IMR-90 (cell line): ENCODE measurements around the gene IL18BP. TPM values are rescaled to one million over a fixed set of nuclear protein-coding genes. Genes with fewer than 3 reads are reported as not detected.

ENCODE experiments used
- ATAC-seq: fragments of 200-7000 bp; cut with Tn5 transposase; 2 replicates; pipeline ENCODE4 v1.9.1; 2020; ENCODE audit warnings: low read depth, mild to moderate bottlenecking, moderate library complexity
- BruUV-seq: library from RNA; stranded (reverse); fragments of 400-500 nt; replicated peaks from 2 replicates; lab custom pipeline; 2021; lab: Mats Ljungman, UMichigan
- CTCF ChIA-PET: fragments of 300-600 bp; formaldehyde crosslinking; extraction: SDS; loops from one replicate; lab custom pipeline; 2021; ENCODE audit warnings: antibody characterized with exemption; lab: Yijun Ruan, JAX
- POLR2A ChIA-PET: fragments of 300-600 bp; sonication (Branson Sonifier 250); formaldehyde crosslinking; loops from one replicate; lab custom pipeline; 2022; ENCODE audit warnings: antibody characterized with exemption; ENCODE audit not compliant: unreplicated experiment; lab: Charles Lee
- DNase-seq: peaks from one replicate; pipeline ENCODE4 v3.0.0; 2013
- H2AFZ ChIP-seq: replicated peaks from 2 replicates; pipeline ENCODE3; 2013; ENCODE audit warnings: low read length, mild to moderate bottlenecking; ENCODE audit not compliant: poor library complexity
- H2AK5ac ChIP-seq: 2 replicates; pipeline ENCODE4 v1.6.1; 2013; ENCODE audit warnings: low read depth, low read length, inconsistent platforms
- H2AK9ac ChIP-seq: replicated peaks from 2 replicates; pipeline ENCODE3; 2013; ENCODE audit warnings: mild to moderate bottlenecking, low read depth, low read length, moderate library complexity; ENCODE audit not compliant: poor library complexity
- H2BK120ac ChIP-seq: 2 replicates; pipeline ENCODE4 v1.6.1; 2013; ENCODE audit warnings: low read depth, low read length, inconsistent platforms
- H2BK15ac ChIP-seq: 3 replicates; pipeline ENCODE4 v1.6.1; 2013; ENCODE audit warnings: low read depth, low read length, inconsistent platforms
- H2BK20ac ChIP-seq: 2 replicates; pipeline ENCODE4 v1.6.1; 2013; ENCODE audit warnings: low read depth, mild to moderate bottlenecking, inconsistent platforms, low read length, moderate library complexity
- H2BK5ac ChIP-seq: 2 replicates; pipeline ENCODE4 v1.6.1; 2013; ENCODE audit warnings: mild to moderate bottlenecking, low read depth, low read length, inconsistent platforms; ENCODE audit not compliant: poor library complexity, severe bottlenecking
- H3K14ac ChIP-seq: replicated peaks from 2 replicates; pipeline ENCODE4 v1.6.1; 2013; ENCODE audit warnings: low read depth, low read length, inconsistent platforms
- H3K18ac ChIP-seq: 2 replicates; pipeline ENCODE4 v1.6.1; 2013; ENCODE audit warnings: low read depth, low read length, control low read depth
- H3K23ac ChIP-seq: 2 replicates; pipeline ENCODE4 v1.6.1; 2013; ENCODE audit warnings: low read depth, low read length, inconsistent platforms
- H3K27ac ChIP-seq: 2 replicates; pipeline ENCODE4 v1.5.1; 2013; ENCODE audit warnings: mild to moderate bottlenecking, control low read depth, low read length; ENCODE audit not compliant: insufficient read depth
- H3K27me3 ChIP-seq: 2 replicates; pipeline ENCODE4 v1.6.1; 2013; ENCODE audit warnings: low read length; ENCODE audit not compliant: control insufficient read depth, insufficient read depth
- H3K36me3 ChIP-seq: 2 replicates; pipeline ENCODE4 v1.6.1; 2013; ENCODE audit warnings: low read length, mixed read lengths; ENCODE audit not compliant: control insufficient read depth, insufficient read depth
- H3K4ac ChIP-seq: 2 replicates; pipeline ENCODE4 v1.6.1; 2013; ENCODE audit warnings: low read depth, low read length, inconsistent platforms
- H3K4me1 ChIP-seq: 2 replicates; pipeline ENCODE4 v1.6.1; 2013; ENCODE audit warnings: low read length, mixed read lengths; ENCODE audit not compliant: control insufficient read depth, insufficient read depth
- H3K4me2 ChIP-seq: 2 replicates; pipeline ENCODE4 v1.6.1; 2013; ENCODE audit warnings: low read depth, mild to moderate bottlenecking, control low read depth, low read length, moderate library complexity
- H3K4me3 ChIP-seq: 2 replicates; pipeline ENCODE4 v1.5.1; 2013; ENCODE audit warnings: low read depth, mild to moderate bottlenecking, control low read depth, low read length, moderate library complexity; ENCODE audit not compliant: insufficient read depth
- H3K56ac ChIP-seq: 2 replicates; pipeline ENCODE4 v1.6.1; 2013; ENCODE audit warnings: low read length, inconsistent platforms; ENCODE audit not compliant: insufficient read depth; ENCODE audit errors: extremely low read depth
- H3K79me1 ChIP-seq, 2 experiments: 2 replicates each; pipeline ENCODE4 v1.6.1; 2013; ENCODE audit warnings: low read length in 2 of 2, inconsistent platforms in 1 of 2, low read depth in 1 of 2
- H3K9ac ChIP-seq: 2 replicates; pipeline ENCODE4 v1.6.1; 2013; ENCODE audit warnings: low read depth, low read length, control low read depth
- H3K9me1 ChIP-seq: 2 replicates; pipeline ENCODE4 v1.6.1; 2013; ENCODE audit warnings: low read length, inconsistent platforms; ENCODE audit not compliant: insufficient read depth
- H3K9me3 ChIP-seq: 2 replicates; pipeline ENCODE4 v1.6.1; 2013; ENCODE audit warnings: low read length; ENCODE audit not compliant: control insufficient read depth, insufficient read depth
- H4K20me1 ChIP-seq: 2 replicates; pipeline ENCODE4 v1.6.1; 2013; ENCODE audit warnings: low read length, inconsistent platforms; ENCODE audit not compliant: insufficient read depth
- H4K5ac ChIP-seq: 2 replicates; pipeline ENCODE4 v1.6.1; 2013; ENCODE audit warnings: mild to moderate bottlenecking, low read depth, low read length, control low read depth
- H4K8ac ChIP-seq, 2 experiments: 2 replicates each; pipeline ENCODE4 v1.6.1; 2013; ENCODE audit warnings: low read depth in 2 of 2, low read length in 2 of 2, control low read depth in 1 of 2, inconsistent platforms in 1 of 2
- H4K91ac ChIP-seq: 2 replicates; pipeline ENCODE4 v1.6.1; 2013; ENCODE audit warnings: low read depth, low read length, inconsistent platforms; ENCODE audit not compliant: insufficient read depth
- BHLHE40 ChIP-seq: fragments of 150-350 bp; IDR thresholded peaks from 2 replicates; pipeline ENCODE4 v1.6.1; 2016; ENCODE audit warnings: mild to moderate bottlenecking, low read depth, low read length
- CEBPB ChIP-seq: IDR thresholded peaks from 2 replicates; pipeline ENCODE4 v1.6.1; 2012; ENCODE audit warnings: low read depth, low read length, improper control_type of control experiment
- CTCF ChIP-seq: conservative IDR thresholded peaks from 2 replicates; pipeline ENCODE4 v1.5.1; 2012; ENCODE audit warnings: mild to moderate bottlenecking, low read depth, low read length, improper control_type of control experiment
- ELK1 ChIP-seq: fragments of 150-350 bp; IDR thresholded peaks from 2 replicates; pipeline ENCODE4 v1.6.1; 2016; ENCODE audit warnings: low read depth, mild to moderate bottlenecking, low read length, moderate library complexity, borderline replicate concordance
- MAFK ChIP-seq: IDR thresholded peaks from 2 replicates; pipeline ENCODE4 v1.6.1; 2012; ENCODE audit warnings: low read depth, low read length, improper control_type of control experiment
- MAZ ChIP-seq: IDR thresholded peaks from 2 replicates; pipeline ENCODE4 v1.6.1; 2012; ENCODE audit warnings: low read depth, mild to moderate bottlenecking, low read length, improper control_type of control experiment, moderate library complexity, borderline replicate concordance
- MXI1 ChIP-seq: IDR thresholded peaks from 2 replicates; pipeline ENCODE4 v1.6.1; 2012; ENCODE audit warnings: low read depth, mild to moderate bottlenecking, low read length, moderate library complexity, borderline replicate concordance
- NFE2L2 ChIP-seq: fragments of 150-350 bp; IDR thresholded peaks from 2 replicates; pipeline ENCODE4 v1.6.1; 2016; ENCODE audit warnings: low read depth, mild to moderate bottlenecking, low read length
- RAD21 ChIP-seq: IDR thresholded peaks from 2 replicates; pipeline ENCODE4 v1.6.1; 2012; ENCODE audit warnings: low read length, improper control_type of control experiment
- RCOR1 ChIP-seq: IDR thresholded peaks from 2 replicates; pipeline ENCODE4 v1.6.1; 2012; ENCODE audit warnings: mild to moderate bottlenecking, low read length, improper control_type of control experiment; ENCODE audit not compliant: insufficient replicate concordance
- SMC3 ChIP-seq: fragments of 150-350 bp; IDR thresholded peaks from 2 replicates; pipeline ENCODE4 v1.6.1; 2016; ENCODE audit warnings: low read depth, mild to moderate bottlenecking, antibody characterized with exemption, low read length, moderate library complexity
- USF2 ChIP-seq: fragments of 150-350 bp; IDR thresholded peaks from 2 replicates; pipeline ENCODE4 v1.6.1; 2017; ENCODE audit warnings: mild to moderate bottlenecking, antibody characterized with exemption, low read length, low read depth
- WGBS, 2 experiments: methylation state at CpG; one replicate each; pipeline versions ENCODE4 v1.1.5 to v1.1.7; 2013; ENCODE audit warnings: missing lambda C conversion rate in 2 of 2; ENCODE audit not compliant: insufficient read length in 1 of 2; ENCODE audit errors: extremely low coverage in 2 of 2; 5-methylcytosine and 5-hydroxymethylcytosine counted together
- dilution Hi-C: fragments of 300-500 bp; cut with HindIII; formaldehyde crosslinking; loops from one replicate; pipeline ENCODE4 v1.14.3; 2018; ENCODE audit warnings: low sequenced_read_pairs; ENCODE audit not compliant: unreplicated experiment
- in situ Hi-C: fragments of 300-500 bp; cut with MboI; formaldehyde crosslinking; loops from 3 replicates; pipeline ENCODE4 v1.14.3; 2019; ENCODE audit warnings: low sequenced_read_pairs, inconsistent platforms, mixed read lengths
- intact Hi-C: fragments of 100-400 bp; cut with micrococcal nuclease; formaldehyde crosslinking; loops from 2 replicates; pipeline ENCODE4 v1.10.0; 2022
- polyA plus RNA-seq, 3 experiments: library from polyadenylated mRNA; depleted of rRNA; stranded (reverse); fragments of >200 nt; gene quantifications; 2 replicates each; pipeline ENCODE4 v1.2.3, GENCODE V29; 2012; ENCODE audit warnings: low replicate concordance in 1 of 3
- total RNA-seq: library from RNA; depleted of rRNA; stranded (reverse); fragments of >200 nt; gene quantifications from 2 replicates; pipeline ENCODE4 v1.2.3, GENCODE V29; 2012

Gene IL18BP
- total and polyA plus RNA-seq, 2 of the 4 experiments (the other 2 are of a cell fraction): 0.90 to 3.2 TPM

- intact Hi-C loops (no loop called here), dilution Hi-C loops (no loop called here)
- peaks cover 36% of the 10 kb centered on the region for H4K20me1 ChIP-seq
- TF ChIP-seq USF2 (no peak), RCOR1 (no peak), NFE2L2 (no peak), BHLHE40 (no peak), CEBPB (no peak), MXI1 (no peak), SMC3 (no peak), MAFK (no peak), ELK1 (no peak), MAZ (no peak), CTCF (no peak), RAD21 (no peak)
Measured at GRCh38 chr11:72037554-72038311, 39.0 kb downstream of the IL18BP start.

More at GRCh38 chr11:72037554-72038311, 39.0 kb downstream of the IL18BP start:
- 0 out of 2 replicates have a peak overlapping the region, but pooled peaks have one; percentile 20 for H2AK5ac ChIP-seq
- in situ Hi-C loops: loop anchor here (5.0 kb wide), 1 partner anchor 40 kb away; no protein-coding TSS in a partner anchor
- ChIA-PET CTCF (interaction anchor here (0.6 to 4.0 kb wide), 4 partner anchors 13 to 107 kb away, joined by 3 to 12 read pairs (median 3); no protein-coding TSS in a partner anchor), POLR2A (interaction anchor here (0.6 to 1.3 kb wide), 3 partner anchors 10 to 107 kb away, joined by 3 to 4 read pairs (median 4); no protein-coding TSS in a partner anchor)
- H3K36me3 ChIP-seq: peaks cover 16% of the 10 kb centered on the region
- H3K9ac ChIP-seq: peak overlapping the region; percentile 62
- H3K23ac ChIP-seq: peak overlapping the region; percentile 91
- H3K4me2 ChIP-seq: peak overlapping the region; percentile 91
- H4K8ac ChIP-seq: peak overlapping the region in 1 of 2 experiments; percentile 37; a peak in 3 of 4 replicates
- peak overlapping the region; percentile 85 for H3K4ac ChIP-seq
- WGBS, 2 experiments: 40% methylated on average over 2 of the region's 4 CpGs; no CpG with 5 or more reads in 1 of the 2 experiments
- peak overlapping the region; percentile 92 for H3K14ac ChIP-seq
- peaks cover 10% of the 10 kb centered on the region for H3K4me1 ChIP-seq
- no peaks in the 10 kb centered on the region for H3K9me3 ChIP-seq
- DNase-seq (no peak), ATAC-seq (no peak)
- H2BK120ac ChIP-seq: 0 out of 2 replicates have a peak overlapping the region, but pooled peaks have one; percentile 68
- H2AK9ac ChIP-seq: peak overlapping the region; percentile 69
- H3K4me3 ChIP-seq: no peak overlapping the region
- peak overlapping the region; percentile 57; the same call in 1 of the 2 replicates for H2BK20ac ChIP-seq
- H3K9me1 ChIP-seq: peaks cover 14% of the 10 kb centered on the region
- H2BK5ac ChIP-seq: peak overlapping the region; percentile 77
- peak overlapping the region; percentile 46; the same call in 1 of the 2 replicates for H3K27ac ChIP-seq
- H4K5ac ChIP-seq: no peak overlapping the region
- peaks cover 0 to 86% of the 10 kb centered on the region in 2 experiments for H3K79me1 ChIP-seq
- peak overlapping the region; percentile 20; the same call in 1 of the 2 replicates for H4K91ac ChIP-seq
- 0 out of 3 replicates have a peak overlapping the region, but pooled peaks have one; percentile 6 for H2BK15ac ChIP-seq
- no TSS peak for BruUV-seq
- H3K56ac ChIP-seq: peak overlapping the region; percentile 56; the same call in 1 of the 2 replicates
- no peak overlapping the region for H2AFZ ChIP-seq
- H3K27me3 ChIP-seq: no peaks in the 10 kb centered on the region
- H3K18ac ChIP-seq: peak overlapping the region; percentile 24; the same call in 1 of the 2 replicates
